ENCODE results near the gene UVSSA. TPM values are rescaled to one million over a fixed set of nuclear protein-coding genes. Genes with fewer than 3 reads are reported as not detected.

Gene UVSSA
- total RNA-seq, 1 experiment from 2014 or later: 26.3 TPM

DNA sequence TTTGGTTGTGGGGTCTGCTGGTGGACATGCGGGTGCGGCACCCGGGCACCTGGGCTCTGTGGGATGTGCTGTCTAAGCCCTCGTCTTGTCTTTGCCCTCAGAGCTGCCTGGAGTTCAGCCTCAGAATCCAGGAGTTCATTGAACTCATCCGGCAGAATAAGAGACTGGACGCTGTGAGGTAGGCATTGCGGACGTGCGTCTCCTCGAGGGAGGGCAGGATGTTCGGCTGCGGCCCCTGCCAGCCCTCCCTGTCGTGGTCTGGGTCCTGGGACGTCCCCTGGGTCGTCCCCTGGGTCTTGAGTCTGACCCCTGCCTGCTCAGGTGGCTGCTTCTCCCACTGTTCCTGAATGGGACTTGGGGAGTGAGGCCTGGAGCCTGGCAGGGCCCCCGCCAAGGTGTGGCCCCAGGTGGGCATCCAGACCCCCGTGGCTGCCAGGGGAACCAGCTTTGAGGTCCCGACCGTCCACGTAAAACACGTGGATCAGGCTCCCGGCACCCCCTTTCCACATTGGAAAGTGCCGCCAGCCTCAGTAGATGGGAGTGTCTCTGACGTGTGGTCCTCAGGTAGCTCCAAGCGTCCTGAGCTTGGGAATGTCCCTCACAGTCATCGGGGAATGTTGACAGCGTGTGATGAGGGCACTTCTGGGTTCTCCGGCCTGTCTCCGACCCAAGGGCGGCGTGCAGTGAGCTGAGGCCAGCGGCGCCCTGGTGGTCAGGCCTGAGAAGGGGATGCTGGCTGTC, 19.3 kb upstream of the UVSSA start:
- POLR2A ChIA-PET: no interaction called here
- no peaks in the 10 kb centered on the region for H3K4me1 ChIP-seq
- CTCF ChIA-PET: no interaction called here
- H3K36me3 ChIP-seq (ENCODE audit: control insufficient read depth, insufficient read depth, low read length): peaks cover 1% of the 10 kb centered on the region; the same call in 1 of the 2 replicates
- no TSS peak for BruUV-seq (replicated peaks)
- Mint-ChIP-seq H3K36me3 (ENCODE audit: insufficient read depth, unreplicated experiment) (peaks cover 30% of the 10 kb centered on the region), H3K9me3 (ENCODE audit: unreplicated experiment) (no peaks in the 10 kb centered on the region), H3K27me3 (ENCODE audit: insufficient read depth, unreplicated experiment) (no peaks in the 10 kb centered on the region), H3K27ac (ENCODE audit: unreplicated experiment) (no peak overlapping the region), H3K4me1 (ENCODE audit: low read depth, unreplicated experiment) (no peaks in the 10 kb centered on the region), H3K4me3 (ENCODE audit: unreplicated experiment) (no peak overlapping the region)
- no peaks in the 10 kb centered on the region for H3K27me3 ChIP-seq (replicated peaks; ENCODE audit: control insufficient read depth, insufficient read depth, low read length)
- H3K9me3 ChIP-seq: no peaks in the 10 kb centered on the region
- DNase-seq: no peak
- TF ChIP-seq, protein P1, sequence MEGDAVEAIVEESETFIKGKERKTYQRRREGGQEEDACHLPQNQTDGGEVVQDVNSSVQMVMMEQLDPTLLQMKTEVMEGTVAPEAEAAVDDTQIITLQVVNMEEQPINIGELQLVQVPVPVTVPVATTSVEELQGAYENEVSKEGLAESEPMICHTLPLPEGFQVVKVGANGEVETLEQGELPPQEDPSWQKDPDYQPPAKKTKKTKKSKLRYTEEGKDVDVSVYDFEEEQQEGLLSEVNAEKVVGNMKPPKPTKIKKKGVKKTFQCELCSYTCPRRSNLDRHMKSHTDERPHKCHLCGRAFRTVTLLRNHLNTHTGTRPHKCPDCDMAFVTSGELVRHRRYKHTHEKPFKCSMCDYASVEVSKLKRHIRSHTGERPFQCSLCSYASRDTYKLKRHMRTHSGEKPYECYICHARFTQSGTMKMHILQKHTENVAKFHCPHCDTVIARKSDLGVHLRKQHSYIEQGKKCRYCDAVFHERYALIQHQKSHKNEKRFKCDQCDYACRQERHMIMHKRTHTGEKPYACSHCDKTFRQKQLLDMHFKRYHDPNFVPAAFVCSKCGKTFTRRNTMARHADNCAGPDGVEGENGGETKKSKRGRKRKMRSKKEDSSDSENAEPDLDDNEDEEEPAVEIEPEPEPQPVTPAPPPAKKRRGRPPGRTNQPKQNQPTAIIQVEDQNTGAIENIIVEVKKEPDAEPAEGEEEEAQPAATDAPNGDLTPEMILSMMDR (IDR thresholded peaks at IDR 0.05; ENCODE audit: insufficient read depth in 1 of 2, low read depth in 1 of 2, low read length in 1 of 2, severe bottlenecking in 1 of 2, unreplicated experiment in 1 of 2): no peak
- intact Hi-C loops (cut with micrococcal nuclease; ENCODE audit: unreplicated experiment): no loop called here
- no peak overlapping the region for H3K4me3 ChIP-seq (ENCODE audit: low read depth, low read length)

DNA sequence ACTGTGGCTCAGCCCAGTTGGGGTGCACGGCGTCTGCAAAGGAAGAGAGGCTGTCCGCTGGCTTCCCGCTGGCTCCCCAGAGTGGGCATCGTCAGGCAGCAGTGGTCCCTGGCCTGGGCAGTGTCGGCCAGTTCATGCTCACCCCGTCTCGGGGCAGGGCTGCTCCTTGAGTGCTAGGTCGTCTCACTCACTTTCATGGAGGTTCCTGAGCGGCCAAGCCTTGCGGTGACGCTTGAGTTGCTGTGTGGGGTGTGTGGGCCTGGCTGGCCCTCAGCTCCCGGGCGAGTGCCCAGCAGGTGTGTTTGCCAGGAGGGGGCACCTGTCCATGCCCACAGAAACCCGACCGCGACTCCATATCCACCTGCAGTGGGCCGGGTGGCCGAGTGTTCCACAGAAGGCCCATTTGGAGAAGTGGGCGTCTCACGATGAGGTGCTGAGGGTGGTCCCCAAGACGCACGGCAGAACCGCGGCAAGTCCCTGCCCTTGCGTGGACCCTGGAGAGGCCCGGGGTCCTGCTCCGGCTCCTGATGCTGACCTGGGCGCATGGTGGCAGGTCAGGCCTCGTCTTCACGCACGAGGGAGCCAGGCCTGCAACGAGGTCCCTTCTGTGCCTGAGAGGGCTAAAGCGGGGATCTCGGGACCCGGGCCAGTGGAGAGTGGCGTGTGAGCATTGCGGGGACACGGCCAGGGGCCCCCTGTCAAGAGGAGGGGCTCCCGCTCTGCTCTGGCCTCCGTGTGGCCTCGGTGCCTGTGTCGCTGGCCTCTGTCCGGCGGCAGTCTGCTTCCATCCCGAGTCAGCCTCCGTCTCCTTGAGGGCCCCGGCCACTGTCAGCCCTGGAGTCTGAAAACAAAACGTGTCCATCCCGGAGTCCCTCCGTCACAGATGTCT, 18.5 kb upstream of the UVSSA start:
- H3K4me1 Mint-ChIP-seq (ENCODE audit: low read depth, unreplicated experiment): no peaks in the 10 kb centered on the region
- CTCF ChIA-PET: no interaction called here
- no peak for DNase-seq

More for the DNA sequence above, 18.5 kb upstream of the UVSSA start:
- Histone ChIP-seq H3K4me1 (no peaks in the 10 kb centered on the region), H3K9me3 (no peaks in the 10 kb centered on the region), H3K27me3 (replicated peaks; ENCODE audit: control insufficient read depth, insufficient read depth, low read length) (no peaks in the 10 kb centered on the region), H3K4me3 (ENCODE audit: low read depth, low read length) (no peak overlapping the region), H3K36me3 (ENCODE audit: control insufficient read depth, insufficient read depth, low read length) (peaks cover 1% of the 10 kb centered on the region; the same call in 1 of the 2 replicates)
- intact Hi-C loops (cut with micrococcal nuclease; ENCODE audit: unreplicated experiment): no loop called here
- Mint-ChIP-seq H3K4me3 (ENCODE audit: unreplicated experiment) (no peak overlapping the region), H3K27me3 (ENCODE audit: insufficient read depth, unreplicated experiment) (no peaks in the 10 kb centered on the region), H3K27ac (ENCODE audit: unreplicated experiment) (no peak overlapping the region), H3K9me3 (ENCODE audit: unreplicated experiment) (no peaks in the 10 kb centered on the region), H3K36me3 (ENCODE audit: insufficient read depth, unreplicated experiment) (peaks cover 30% of the 10 kb centered on the region)
- no TSS peak for BruUV-seq (replicated peaks)
- POLR2A ChIA-PET: no interaction called here
- TF ChIP-seq, protein P1 (IDR thresholded peaks at IDR 0.05; ENCODE audit: insufficient read depth in 1 of 2, low read depth in 1 of 2, low read length in 1 of 2, severe bottlenecking in 1 of 2, unreplicated experiment in 1 of 2): no peak
